BE2C (cell line): Measurements from ENCODE around the gene KCNH8.

ENCODE experiments used
- DNase-seq: peaks from one replicate; pipeline ENCODE4 v3.0.0-alpha.2; 2020
- H3K27me3 ChIP-seq: fragments of 250-450 bp; sonication (Bioruptor Pico); 2 replicates; pipeline ENCODE4 v1.5.1; 2020; ENCODE audit warnings: mild to moderate bottlenecking
- H3K36me3 ChIP-seq: fragments of 250-450 bp; sonication (Bioruptor Pico); 2 replicates; pipeline ENCODE4 v1.5.1; 2020; ENCODE audit warnings: mild to moderate bottlenecking
- H3K4me1 ChIP-seq: fragments of 250-450 bp; sonication (Bioruptor Pico); 2 replicates; pipeline ENCODE4 v1.5.1; 2020
- H3K4me3 ChIP-seq: 2 replicates; pipeline ENCODE4 v1.5.1; 2011; ENCODE audit warnings: low read depth, low read length
- H3K9me3 ChIP-seq: fragments of 250-450 bp; sonication (Bioruptor Pico); 2 replicates; pipeline ENCODE4 v1.5.1; 2020
- CTCF ChIP-seq: IDR thresholded peaks from 2 replicates; pipeline ENCODE4 v1.5.1; 2012; ENCODE audit warnings: mild to moderate bottlenecking, low read depth, low read length

The KCNH8 gene

GRCh38 chr3:19250959-19251610 is 102.8 kb downstream of the KCNH8 start:
- peak; percentile 40; the same call in 1 of the 2 replicates for TF ChIP-seq CTCF
- no peaks in the 10 kb centered on the region for H3K36me3 ChIP-seq
- no peak overlapping the region for H3K4me3 ChIP-seq
- H3K4me1 ChIP-seq, result no peaks in the 10 kb centered on the region
- no peaks in the 10 kb centered on the region for H3K27me3 ChIP-seq
- H3K9me3 ChIP-seq, result no peaks in the 10 kb centered on the region
- DNase-seq, result peak; percentile 17

- no peak for TF ChIP-seq CTCF
- no peak for DNase-seq
- no peaks in the 10 kb centered on the region for H3K9me3 ChIP-seq
- H3K4me3 ChIP-seq, result no peak overlapping the region
- H3K4me1 ChIP-seq, result no peaks in the 10 kb centered on the region
- H3K36me3 ChIP-seq, result no peaks in the 10 kb centered on the region
- no peaks in the 10 kb centered on the region for H3K27me3 ChIP-seq
These were observed 105.9 kb downstream of the KCNH8 start for GRCh38 chr3:19254189-19254588.

GRCh38 chr3:19254784-19255338 is 106.6 kb downstream of the KCNH8 start:
- Histone ChIP-seq H3K36me3 (no peaks in the 10 kb centered on the region), H3K4me3 (no peak overlapping the region), H3K9me3 (no peaks in the 10 kb centered on the region), H3K4me1 (no peaks in the 10 kb centered on the region), H3K27me3 (no peaks in the 10 kb centered on the region)
- no peak for DNase-seq
- TF ChIP-seq CTCF, result no peak

GRCh38 chr3:19256313-19256712 is 108.0 kb downstream of the KCNH8 start:
- Histone ChIP-seq H3K36me3 (no peaks in the 10 kb centered on the region), H3K4me3 (no peak overlapping the region), H3K9me3 (no peaks in the 10 kb centered on the region), H3K4me1 (no peaks in the 10 kb centered on the region), H3K27me3 (no peaks in the 10 kb centered on the region)
- peak; percentile 45 for TF ChIP-seq CTCF
- peak; percentile 9 for DNase-seq

- no peaks in the 10 kb centered on the region for H3K4me1 ChIP-seq
- H3K27me3 ChIP-seq, result no peaks in the 10 kb centered on the region
- no peaks in the 10 kb centered on the region for H3K36me3 ChIP-seq
- no peak overlapping the region for H3K4me3 ChIP-seq
- DNase-seq, result no peak
- TF ChIP-seq CTCF, result no peak
- H3K9me3 ChIP-seq, result no peaks in the 10 kb centered on the region
These were observed 115.3 kb downstream of the KCNH8 start for GRCh38 chr3:19263606-19264005.

GRCh38 chr3:19264424-19264823 is 116.1 kb downstream of the KCNH8 start:
- no peaks in the 10 kb centered on the region for H3K36me3 ChIP-seq
- no peak for DNase-seq
- no peak for TF ChIP-seq CTCF

More at GRCh38 chr3:19264424-19264823, 116.1 kb downstream of the KCNH8 start:
- no peak overlapping the region for H3K4me3 ChIP-seq
- no peaks in the 10 kb centered on the region for H3K4me1 ChIP-seq
- no peaks in the 10 kb centered on the region for H3K27me3 ChIP-seq
- no peaks in the 10 kb centered on the region for H3K9me3 ChIP-seq
